BLaER1 treated with 17β-estradiol and CSF1 and Interleukin-3, amounts not matched to agents 10 nM and 100 nM (cell line): ENCODE data around the gene NT5DC4.
"Not testable (repeated sequence)": the region's sequence is repeated elsewhere in the genome, so short reads cannot be mapped to it uniquely, and the experiment has no call there.

Source experiments
- H3K27ac ChIP-seq, 11 experiments: shearing (Covaris generic); formaldehyde crosslinking; 2 replicates each; pipeline ENCODE4 v1.8.1; 2022
- H3K27me3 ChIP-seq, 11 experiments: shearing (Covaris generic); formaldehyde crosslinking; 2 replicates each; pipeline ENCODE4 v1.8.1; 2022
- H3K36me3 ChIP-seq, 11 experiments: shearing (Covaris generic); formaldehyde crosslinking; 2 replicates each; pipeline ENCODE4 v1.8.1; 2022
- H3K4me1 ChIP-seq, 10 experiments: shearing (Covaris generic); formaldehyde crosslinking; 2 replicates each; pipeline ENCODE4 v1.8.1; 2022
- H3K4me2 ChIP-seq, 11 experiments: shearing (Covaris generic); formaldehyde crosslinking; 2 replicates each; pipeline ENCODE4 v1.8.1; 2022
- H3K4me3 ChIP-seq, 10 experiments: shearing (Covaris generic); formaldehyde crosslinking; 2 replicates each; pipeline ENCODE4 v1.8.1; 2022
- H3K9ac ChIP-seq, 11 experiments: shearing (Covaris generic); formaldehyde crosslinking; 2 replicates each; pipeline ENCODE4 v1.8.1; 2022
- H3K9me3 ChIP-seq, 11 experiments: shearing (Covaris generic); formaldehyde crosslinking; replicated peaks in 1 of 11; 2 replicates each; pipeline ENCODE4 v1.8.1; 2022
- H4K20me1 ChIP-seq, 11 experiments: shearing (Covaris generic); formaldehyde crosslinking; 2 replicates each; pipeline ENCODE4 v1.8.1; 2022
- Cebpa-rat ChIP-seq, 11 experiments: shearing (Covaris generic); IDR thresholded peaks; 2 replicates each; pipeline ENCODE4 v1.8.1; 2022

Gene NT5DC4

DNA sequence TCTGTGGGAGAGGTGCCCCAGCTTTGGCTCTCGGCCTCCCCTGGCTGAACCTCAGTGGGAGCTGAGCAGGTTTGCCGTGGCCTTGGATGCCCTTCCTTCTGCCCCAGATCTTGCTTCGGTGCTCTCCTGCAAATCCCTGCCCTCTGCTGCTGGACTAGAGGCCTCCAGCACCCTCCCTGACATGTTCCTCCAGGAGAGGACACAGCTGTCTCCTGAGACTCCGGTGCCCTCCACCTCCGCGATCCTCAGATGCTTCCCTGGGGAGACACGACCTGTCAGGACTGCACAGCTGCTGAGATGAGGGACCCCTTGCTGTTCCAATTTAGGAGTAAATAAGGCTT lies 7.3 kb upstream of the NT5DC4 start:
- Histone ChIP-seq H3K36me3 (no peaks in the 10 kb centered on the region), H3K27ac (peak overlapping the region in 3 of 11 experiments; percentile 6 to 44 (median 26); a peak in 3 of 22 replicates), H3K9me3 (peaks cover 0 to 13% (median 4%) of the 10 kb centered on the region in 11 experiments; a peak in 8 of 22 replicates), H3K27me3 (no peaks in the 10 kb centered on the region), H3K4me2 (peak overlapping the region; percentile 42 to 92 (median 63)), H4K20me1 (no peaks in the 10 kb centered on the region), H3K4me3 (no peak overlapping the region), H3K4me1 (peaks cover 33 to 53% (median 41%) of the 10 kb centered on the region in 10 experiments), H3K9ac (peak overlapping the region in 2 of 11 experiments; percentile 7 to 10; a peak in 2 of 22 replicates)
- no peak for TF ChIP-seq Cebpa-rat (IDR thresholded peaks at IDR 0.05)

DNA sequence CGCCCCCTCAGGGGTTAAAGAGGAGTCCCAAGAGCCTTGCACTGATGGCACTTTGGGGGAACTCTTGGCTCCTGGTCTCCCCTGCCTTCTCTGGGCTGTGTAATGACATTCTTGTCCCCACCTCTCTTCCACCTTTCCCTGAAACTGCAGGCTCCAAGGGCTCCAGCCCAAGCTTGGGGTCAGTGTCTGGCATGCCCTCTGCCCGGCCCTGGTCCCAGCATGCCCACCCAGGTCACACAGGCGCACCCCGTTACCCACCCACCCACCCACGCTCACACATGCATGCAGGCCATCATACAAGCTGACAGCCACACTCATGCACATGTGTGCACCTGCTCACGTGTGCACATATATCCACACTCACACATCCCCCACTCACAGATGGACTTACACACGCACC lies 6.9 kb upstream of the NT5DC4 start:
- Histone ChIP-seq H4K20me1 (no peaks in the 10 kb centered on the region), H3K9ac (peak overlapping the region in 1 of 11 experiments; percentile 10; a peak in 1 of 22 replicates), H3K4me1 (peaks cover 29 to 50% (median 38%) of the 10 kb centered on the region in 10 experiments), H3K9me3 (peaks cover 0 to 13% (median 4%) of the 10 kb centered on the region in 11 experiments; a peak in 8 of 22 replicates), H3K4me2 (peak overlapping the region; percentile 42 to 92 (median 63); a peak in 20 of 22 replicates), H3K27me3 (no peaks in the 10 kb centered on the region), H3K27ac (peak overlapping the region in 1 of 11 experiments; percentile 26; a peak in 1 of 22 replicates), H3K36me3 (no peaks in the 10 kb centered on the region), H3K4me3 (no peak overlapping the region)
- no peak for TF ChIP-seq Cebpa-rat (IDR thresholded peaks at IDR 0.05)

GRCh38 chr2:112714331-112714730 lies 6.5 kb upstream of the NT5DC4 start:
- Histone ChIP-seq H3K4me2 (no peak overlapping the region), H3K9ac (no peak overlapping the region), H3K4me1 (peaks cover 25 to 46% (median 34%) of the 10 kb centered on the region in 10 experiments), H3K4me3 (no peak overlapping the region), H3K27me3 (no peaks in the 10 kb centered on the region), H3K36me3 (no peaks in the 10 kb centered on the region), H3K27ac (no peak overlapping the region), H3K9me3 (peaks cover 0 to 13% (median 4%) of the 10 kb centered on the region in 11 experiments; a peak in 8 of 22 replicates), H4K20me1 (no peaks in the 10 kb centered on the region)
- TF ChIP-seq Cebpa-rat (IDR thresholded peaks at IDR 0.05), result no peak

DNA sequence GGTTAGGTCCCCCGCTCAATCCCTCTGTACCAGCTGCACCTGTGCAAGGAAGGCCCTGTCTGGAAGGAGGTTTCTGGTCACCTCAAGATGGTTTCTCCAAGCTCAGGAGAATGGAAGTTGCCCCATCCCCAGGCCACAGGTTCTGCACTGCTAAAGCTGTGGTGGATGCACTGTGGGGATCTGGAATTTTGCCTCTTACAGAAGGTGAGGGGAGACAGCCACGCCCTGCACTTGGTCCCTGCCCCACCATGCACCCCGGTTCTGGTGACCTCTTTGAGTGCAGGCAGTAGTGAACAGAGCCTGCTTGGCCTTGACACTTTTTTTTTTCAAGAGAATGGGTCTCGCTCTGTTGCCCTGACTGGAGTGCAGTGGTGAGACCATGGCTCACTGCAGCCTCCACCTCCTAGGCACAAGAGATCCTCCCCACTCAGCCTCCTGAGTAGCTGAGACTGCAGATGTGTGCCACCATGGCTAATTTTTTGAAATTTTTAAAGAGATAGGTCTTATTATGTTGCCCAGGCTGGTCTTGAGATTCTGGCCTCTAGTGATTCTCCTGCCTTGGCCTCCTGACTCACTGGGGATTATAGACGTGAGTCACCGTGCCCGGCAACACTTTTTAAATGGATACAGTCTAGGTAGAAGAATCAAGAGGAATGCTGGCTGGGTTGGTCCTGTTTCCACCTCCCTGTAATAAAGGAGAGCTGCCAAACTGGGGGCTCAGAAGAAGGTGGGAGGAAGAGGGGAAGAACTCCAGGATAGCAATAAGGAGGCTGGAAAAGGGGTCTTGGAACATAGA lies 5.8 kb upstream of the NT5DC4 start:
- H3K4me3 ChIP-seq, result no peak overlapping the region
- H3K27ac ChIP-seq, result no peak overlapping the region
- H3K27me3 ChIP-seq, result no peaks in the 10 kb centered on the region
- H3K36me3 ChIP-seq, result no peaks in the 10 kb centered on the region
- H3K4me2 ChIP-seq, result no peak overlapping the region
- no peak overlapping the region for H3K9ac ChIP-seq
- peaks cover 19 to 41% (median 29%) of the 10 kb centered on the region in 10 experiments for H3K4me1 ChIP-seq
- H3K9me3 ChIP-seq, result peaks cover 0 to 13% (median 4%) of the 10 kb centered on the region in 11 experiments; a peak in 8 of 22 replicates
- no peaks in the 10 kb centered on the region for H4K20me1 ChIP-seq
- no peak for TF ChIP-seq Cebpa-rat (IDR thresholded peaks at IDR 0.05)

DNA sequence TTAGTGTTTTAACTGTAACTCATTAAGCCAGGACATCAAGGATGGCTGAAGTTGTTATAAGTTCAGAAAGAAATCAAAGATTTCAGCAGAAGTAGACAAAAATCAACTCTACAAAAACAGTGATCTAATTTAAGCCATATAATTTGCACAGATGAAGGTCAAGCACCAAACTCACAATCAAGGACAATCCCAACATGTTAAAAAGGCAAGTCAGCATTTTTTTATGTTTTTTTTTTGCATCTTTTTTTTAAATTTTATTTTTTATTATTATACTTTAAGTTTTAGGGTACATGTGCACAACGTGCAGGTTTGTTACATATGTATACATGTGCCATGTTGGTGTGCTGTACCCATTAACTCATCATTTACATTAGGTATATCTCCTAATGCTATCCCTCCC lies 4.7 kb upstream of the NT5DC4 start:
- not testable (repeated sequence) for H3K27ac ChIP-seq, H3K27me3 ChIP-seq, H3K36me3 ChIP-seq, H3K4me3 ChIP-seq, H4K20me1 ChIP-seq, H3K9ac ChIP-seq, H3K4me2 ChIP-seq
- Histone ChIP-seq H3K4me1 (peaks cover 29 to 41% (median 33%) of the 10 kb centered on the region in 10 experiments), H3K9me3 (peaks cover 0 to 13% (median 4%) of the 10 kb centered on the region in 11 experiments; a peak in 8 of 22 replicates)

- not testable (repeated sequence) for H3K27ac ChIP-seq, H3K36me3 ChIP-seq, H3K27me3 ChIP-seq, H3K4me3 ChIP-seq, H3K9ac ChIP-seq, H3K4me2 ChIP-seq, H4K20me1 ChIP-seq
- Histone ChIP-seq H3K4me1 (peaks cover 29 to 41% (median 35%) of the 10 kb centered on the region in 10 experiments), H3K9me3 (peaks cover 0 to 13% (median 4%) of the 10 kb centered on the region in 11 experiments; a peak in 8 of 22 replicates)
Measured at GRCh38 chr2:112716826-112717352, 3.9 kb upstream of the NT5DC4 start.

GRCh38 chr2:112718863-112719370 lies 1.9 kb upstream of the NT5DC4 start:
- H3K4me2 ChIP-seq, result no peak overlapping the region
- H3K27me3 ChIP-seq, result no peaks in the 10 kb centered on the region
- no peaks in the 10 kb centered on the region for H3K36me3 ChIP-seq
- peaks cover 12 to 41% (median 18%) of the 10 kb centered on the region in 10 experiments; a peak in 18 of 20 replicates for H3K4me1 ChIP-seq
- no peaks in the 10 kb centered on the region for H4K20me1 ChIP-seq
- H3K9me3 ChIP-seq, result peaks cover 0 to 13% (median 4%) of the 10 kb centered on the region in 11 experiments; a peak in 8 of 22 replicates
- H3K27ac ChIP-seq, result no peak overlapping the region
- no peak for TF ChIP-seq Cebpa-rat (IDR thresholded peaks at IDR 0.05)
- no peak overlapping the region for H3K9ac ChIP-seq
- no peak overlapping the region for H3K4me3 ChIP-seq

- Histone ChIP-seq H3K27me3 (no peaks in the 10 kb centered on the region), H3K4me3 (no peak overlapping the region), H3K9me3 (peaks cover 0 to 13% (median 4%) of the 10 kb centered on the region in 11 experiments; a peak in 8 of 22 replicates), H3K36me3 (no peaks in the 10 kb centered on the region), H3K27ac (peak overlapping the region in 3 of 11 experiments; percentile 23 to 63 (median 49); a peak in 5 of 22 replicates), H3K9ac (no peak overlapping the region), H3K4me1 (peaks cover 19 to 69% (median 41%) of the 10 kb centered on the region in 10 experiments; a peak in 19 of 20 replicates), H3K4me2 (peak overlapping the region in 3 of 11 experiments; percentile 60 to 76 (median 70); a peak in 4 of 22 replicates), H4K20me1 (no peaks in the 10 kb centered on the region)
- no peak for TF ChIP-seq Cebpa-rat (IDR thresholded peaks at IDR 0.05)
Measured at GRCh38 chr2:112721819-112722522, 1.2 kb downstream of the NT5DC4 start.
